GM19463 (cell line): Measurements from ENCODE around the gene SHF.
A peak's percentile ranks its signal among the peaks of the same experiment; 100 is the strongest.

Experiments used
- ATAC-seq: cut with Tn5 transposase; IDR thresholded peaks from one replicate; pipeline ENCODE4 v1.9.1; 2021; ENCODE audit warnings: mild to moderate bottlenecking, moderate library complexity; ENCODE audit not compliant: unreplicated experiment

The SHF gene

GRCh38 chr15:45174069-45174468 is 13.7 kb downstream of the SHF start:
- no peak for ATAC-seq

- ATAC-seq: no peak
Observed at GRCh38 chr15:45171912-45172311, 15.9 kb downstream of the SHF start.

GRCh38 chr15:45169608-45170480 is 17.9 kb downstream of the SHF start:
- no peak for ATAC-seq

GRCh38 chr15:45168751-45169551 is 18.8 kb downstream of the SHF start:
- no peak for ATAC-seq

- ATAC-seq: no peak
Observed at GRCh38 chr15:45168286-45168685, 19.5 kb downstream of the SHF start.

GRCh38 chr15:45167631-45168205 is 20.0 kb downstream of the SHF start:
- ATAC-seq: no peak

- peak; percentile 91 for ATAC-seq
Observed at GRCh38 chr15:45166834-45167630, 20.7 kb downstream of the SHF start.

- ATAC-seq: no peak
Observed at GRCh38 chr15:45165536-45165935, 22.2 kb downstream of the SHF start.

- no peak for ATAC-seq
Observed at GRCh38 chr15:45164914-45165313, 22.9 kb downstream of the SHF start.

GRCh38 chr15:45163508-45163856 is 24.3 kb downstream of the SHF start:
- ATAC-seq: no peak

- peak; percentile 37 for ATAC-seq
Observed at GRCh38 chr15:45162771-45163507, 24.8 kb downstream of the SHF start.

- no peak for ATAC-seq
Observed at GRCh38 chr15:45161666-45162065, 26.1 kb downstream of the SHF start.

GRCh38 chr15:45157974-45158373 is 29.8 kb downstream of the SHF start:
- ATAC-seq: no peak

- no peak for ATAC-seq
Observed at GRCh38 chr15:45156744-45157455, 30.9 kb downstream of the SHF start.

GRCh38 chr15:45155739-45156138 is 32.0 kb downstream of the SHF start:
- no peak for ATAC-seq

GRCh38 chr15:45151998-45152828 is 35.6 kb downstream of the SHF start:
- ATAC-seq: no peak

GRCh38 chr15:45150997-45151396 is 36.8 kb downstream of the SHF start:
- no peak for ATAC-seq

GRCh38 chr15:45150481-45150880 is 37.3 kb downstream of the SHF start:
- ATAC-seq: no peak

GRCh38 chr15:45149060-45149459 is 38.7 kb downstream of the SHF start:
- ATAC-seq: no peak
